HG03060 (cell line): Measurements from ENCODE around the gene SPEN.
"Not testable (repeated sequence)": the region's sequence is repeated elsewhere in the genome, so short reads cannot be mapped to it uniquely, and the experiment has no call there.

Source experiments
- ATAC-seq: cut with Tn5 transposase; IDR thresholded peaks from one replicate; pipeline ENCODE4 v1.9.1; 2021; ENCODE audit warnings: low read depth, moderate number of reproducible peaks; ENCODE audit not compliant: unreplicated experiment

Gene SPEN

DNA sequence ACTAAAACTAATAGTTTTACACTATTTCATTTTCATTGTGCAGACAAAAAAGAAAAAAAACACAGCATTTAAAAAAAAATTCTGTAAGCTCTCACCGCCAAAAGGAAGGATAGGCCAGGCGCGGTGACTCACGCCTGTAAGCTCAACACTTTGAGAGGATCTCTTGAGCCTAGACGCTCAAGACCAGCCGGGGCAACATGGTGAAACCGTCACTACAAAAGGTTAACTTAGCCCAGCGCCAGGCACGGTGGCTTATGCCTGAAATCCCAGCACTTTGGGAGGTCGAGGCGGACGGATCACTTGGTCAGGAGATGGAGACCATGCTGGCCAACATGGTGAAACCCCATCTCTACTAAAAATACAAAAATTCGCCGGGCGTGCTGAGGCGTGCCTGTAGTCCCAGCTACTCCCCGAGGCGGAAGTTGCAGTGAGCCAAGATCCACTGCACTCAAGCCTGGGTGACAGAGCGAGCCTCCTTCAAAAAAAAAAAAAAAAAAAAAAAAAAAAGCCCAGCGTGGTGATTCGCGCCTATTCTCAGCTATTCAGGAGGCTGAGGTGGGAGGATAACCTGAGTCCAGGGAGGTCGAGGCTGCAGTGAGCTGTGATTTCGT, 14.3 kb upstream of the SPEN start:
- no peak for ATAC-seq

DNA sequence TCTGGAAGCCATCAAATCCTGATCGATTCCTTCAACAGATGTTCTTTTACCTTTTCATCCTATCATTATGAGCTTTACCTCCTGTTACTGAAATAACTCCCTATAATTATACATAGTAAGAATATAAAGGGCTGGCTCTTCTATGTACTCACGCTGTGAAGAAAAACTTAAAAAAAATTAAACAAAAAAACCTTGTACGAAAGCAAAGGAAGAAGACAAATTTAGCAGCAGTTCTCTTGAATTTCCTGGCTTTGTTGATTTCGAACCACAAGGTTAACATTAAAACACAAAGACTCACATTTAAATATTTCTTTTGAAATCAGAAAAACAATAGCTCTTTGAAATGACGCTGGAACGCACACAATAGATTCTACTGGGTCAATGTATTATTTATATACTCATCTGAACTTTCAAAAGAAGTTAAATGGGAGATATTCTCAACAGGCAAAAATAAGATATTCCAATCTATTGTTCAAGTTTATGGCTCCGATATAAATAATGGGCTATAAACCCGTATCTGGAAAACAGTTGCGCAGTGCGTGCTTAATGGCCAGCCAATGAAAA, 13.6 kb upstream of the SPEN start:
- no peak for ATAC-seq

DNA sequence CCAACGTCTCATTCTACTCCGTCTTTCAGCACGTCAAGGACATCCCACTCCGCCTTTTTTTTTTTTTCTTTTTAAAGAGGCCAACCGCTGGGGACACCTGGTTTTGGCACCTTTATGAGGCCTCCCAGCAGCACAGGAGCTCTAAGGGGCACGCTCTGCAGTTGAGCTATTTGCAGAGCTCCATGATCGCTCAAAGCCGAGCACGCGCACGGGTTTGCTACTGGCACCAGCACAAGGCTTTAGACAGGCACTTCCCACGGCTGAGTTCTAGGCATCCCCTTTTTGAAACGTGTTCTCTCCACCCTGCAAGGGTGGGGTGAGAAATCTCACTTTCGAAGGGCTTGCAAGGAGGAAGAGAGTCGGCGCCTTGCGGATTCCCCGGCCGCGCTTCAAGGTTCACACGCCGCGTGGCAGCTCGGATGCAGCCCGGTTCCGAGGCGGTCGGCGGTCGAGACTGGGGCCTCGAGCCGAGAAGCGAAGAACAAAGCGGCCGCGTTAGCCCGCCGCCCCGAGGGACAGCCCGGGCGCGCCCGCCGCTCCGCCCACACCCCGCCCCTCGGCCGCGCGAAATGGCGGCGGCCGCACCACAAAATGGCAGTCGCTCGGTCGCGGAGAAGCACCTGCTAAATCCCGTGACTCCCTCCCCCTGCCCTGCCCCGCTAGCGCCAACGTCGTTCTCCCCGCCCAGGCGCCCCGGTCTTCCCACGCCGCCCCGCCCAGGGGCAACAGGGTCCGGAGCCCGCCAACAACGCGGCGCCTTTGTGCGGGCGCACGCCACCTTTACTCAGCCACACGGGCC, 12.9 kb upstream of the SPEN start:
- peak; percentile 28 for ATAC-seq

DNA sequence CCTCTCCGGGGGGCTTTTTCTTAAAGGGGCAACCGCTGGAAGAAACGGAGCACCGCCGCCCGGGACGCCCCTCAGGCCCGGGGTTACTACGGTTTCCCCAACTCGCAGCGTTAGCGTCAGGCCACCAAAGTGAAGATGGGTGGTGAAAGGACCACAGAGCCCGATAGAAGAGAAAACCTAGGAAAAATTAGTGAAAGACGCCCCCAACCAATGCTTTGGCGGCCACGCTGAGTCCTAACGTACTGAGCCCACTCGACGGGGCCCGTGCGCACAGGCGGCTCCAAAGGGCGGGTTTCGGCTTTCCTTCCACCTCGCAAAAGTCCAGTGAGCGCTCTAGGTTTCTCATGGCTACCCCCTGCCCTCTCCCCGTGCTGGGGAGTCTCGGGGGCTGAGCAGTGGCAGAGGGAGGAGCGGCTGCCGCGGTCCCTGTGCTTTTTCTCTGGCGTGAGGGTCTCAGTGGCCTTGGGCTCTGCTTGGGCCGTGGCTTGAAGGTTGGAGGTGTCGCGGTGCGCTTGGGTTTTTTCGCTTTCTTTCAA, 12.2 kb upstream of the SPEN start:
- peak; percentile 1 for ATAC-seq

DNA sequence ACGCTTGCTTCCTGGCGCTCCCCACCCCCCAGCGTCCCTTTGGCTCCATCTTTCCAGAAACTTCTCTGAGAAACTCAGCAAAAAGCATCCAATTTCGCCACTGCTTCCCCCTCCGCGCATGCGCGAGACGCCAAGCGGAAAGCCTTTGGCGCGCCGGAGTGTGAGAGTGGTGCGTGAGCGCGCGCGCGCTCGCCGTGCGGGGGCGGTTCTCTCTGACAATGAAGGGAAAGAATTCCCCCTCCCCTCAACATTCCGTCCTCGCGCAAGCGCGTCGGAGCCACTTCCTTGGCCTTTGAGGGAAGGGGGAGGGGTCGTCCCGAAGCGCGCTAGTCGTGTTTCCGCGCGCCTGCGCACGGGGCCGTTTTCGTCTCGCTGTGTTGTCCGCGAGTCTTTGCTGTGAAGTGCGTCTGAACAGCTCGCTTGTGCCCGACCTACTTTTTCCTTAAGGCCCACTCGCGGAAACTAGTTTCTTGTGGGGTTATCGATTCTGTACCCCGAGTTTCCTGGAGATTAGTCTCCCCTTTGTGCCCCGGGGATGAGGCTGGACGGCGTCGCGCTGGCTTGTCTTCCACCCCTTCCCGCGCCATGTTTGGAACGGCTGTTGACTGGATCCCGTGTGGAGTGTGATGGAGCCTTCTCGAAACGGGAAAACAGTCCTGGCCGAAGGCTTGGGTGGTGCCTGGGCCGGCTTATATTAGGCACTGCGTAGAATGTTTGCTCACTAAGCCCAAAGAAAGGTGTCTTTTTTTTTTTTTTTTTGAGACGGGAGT, 11.6 kb upstream of the SPEN start:
- ATAC-seq: peak; percentile 40

DNA sequence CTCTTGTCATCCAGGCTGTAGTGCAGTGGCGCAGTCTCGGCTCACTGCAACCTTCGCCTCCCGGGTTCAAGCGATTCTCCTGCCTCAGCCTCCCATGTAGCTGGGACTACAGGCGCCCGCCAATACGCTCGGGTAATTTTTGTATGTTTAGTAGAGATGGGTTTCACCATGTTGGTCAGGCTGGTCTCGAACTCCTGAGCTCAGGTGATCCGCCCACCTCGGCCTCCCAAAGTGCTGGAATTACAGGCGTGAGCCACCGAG, 11.1 kb upstream of the SPEN start:
- not testable (repeated sequence) for ATAC-seq

DNA sequence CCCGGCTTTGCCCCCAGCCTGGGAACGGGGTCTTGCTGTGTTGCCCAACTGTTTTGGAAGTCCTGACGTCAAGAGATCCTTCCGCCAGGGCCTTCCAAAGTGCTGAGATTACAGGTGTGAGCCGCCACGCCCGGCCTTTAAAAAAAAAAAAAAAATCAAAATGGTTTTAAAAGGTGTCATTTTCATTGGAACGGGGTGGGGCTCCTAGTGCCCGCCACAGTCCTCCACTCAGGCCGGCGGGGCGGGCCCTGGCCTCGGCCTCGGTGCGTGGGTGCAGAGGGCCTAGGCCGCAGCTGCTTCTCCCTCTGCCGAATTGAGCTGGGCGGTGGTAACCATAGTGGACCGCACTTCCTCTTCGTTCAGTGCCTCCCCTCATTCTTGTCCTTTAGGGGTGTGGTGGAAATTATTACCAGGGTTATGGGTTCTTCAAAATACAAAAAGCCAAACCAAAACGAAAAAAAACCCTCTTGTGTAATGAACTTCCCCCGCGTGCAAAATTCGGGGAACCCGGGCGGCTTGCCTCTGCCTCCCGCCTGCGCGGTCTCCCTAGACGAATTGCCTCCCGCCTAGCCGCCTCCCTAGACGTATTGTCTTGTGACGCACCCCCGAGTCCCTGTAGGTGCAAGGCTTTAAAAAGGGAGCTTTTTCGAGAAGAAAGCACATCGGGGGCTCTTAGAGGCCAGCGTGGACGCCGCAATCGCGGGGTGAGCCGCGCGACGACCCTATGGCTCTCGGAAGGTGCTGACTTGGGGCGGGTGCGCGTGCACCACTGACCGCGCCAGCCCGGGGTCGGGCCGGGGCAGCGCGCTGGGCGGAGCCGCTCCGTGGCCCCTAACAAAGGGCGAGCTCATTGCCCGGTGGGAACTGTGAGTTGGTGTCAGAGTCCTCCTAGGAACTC, 10.5 kb upstream of the SPEN start:
- no peak for ATAC-seq

DNA sequence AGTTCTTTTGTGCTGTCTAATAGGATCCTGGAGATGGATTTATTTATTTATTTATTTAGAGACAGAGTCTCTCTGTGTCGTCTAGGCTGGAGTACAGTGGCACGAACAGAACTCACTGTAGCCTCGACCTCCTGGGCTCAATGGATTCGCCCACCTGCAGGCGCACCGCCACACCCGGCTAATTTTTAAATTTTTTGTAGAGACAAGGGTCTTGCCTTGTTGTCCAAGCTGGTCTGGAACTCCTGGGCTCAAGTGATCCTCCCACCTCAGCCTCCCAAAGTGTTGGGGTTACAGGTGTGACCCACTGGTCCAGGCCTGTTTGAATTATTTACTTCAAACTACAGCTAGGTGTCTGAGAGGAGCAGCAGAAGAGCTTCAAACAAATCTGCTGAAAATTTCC, 9.6 kb upstream of the SPEN start:
- no peak for ATAC-seq

DNA sequence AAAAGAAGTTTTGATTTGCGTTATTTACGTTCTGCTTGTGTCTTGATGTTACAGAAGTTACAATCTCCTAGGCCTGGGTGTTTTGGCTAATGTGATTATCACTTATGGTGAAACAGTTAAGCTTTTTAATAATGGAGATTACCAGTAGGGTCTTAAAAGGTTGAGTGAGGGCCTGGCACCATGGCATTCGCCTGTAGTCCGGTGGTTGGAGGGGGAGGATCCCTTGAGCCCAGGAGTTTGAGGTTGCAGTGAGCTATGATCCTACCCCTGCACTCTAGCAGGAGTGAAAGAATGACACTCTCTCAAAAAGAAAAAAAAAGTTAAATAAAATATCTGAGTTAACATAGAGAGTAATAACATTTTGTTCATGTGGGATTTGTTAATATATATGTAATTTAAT, 8.8 kb upstream of the SPEN start:
- ATAC-seq: no peak

DNA sequence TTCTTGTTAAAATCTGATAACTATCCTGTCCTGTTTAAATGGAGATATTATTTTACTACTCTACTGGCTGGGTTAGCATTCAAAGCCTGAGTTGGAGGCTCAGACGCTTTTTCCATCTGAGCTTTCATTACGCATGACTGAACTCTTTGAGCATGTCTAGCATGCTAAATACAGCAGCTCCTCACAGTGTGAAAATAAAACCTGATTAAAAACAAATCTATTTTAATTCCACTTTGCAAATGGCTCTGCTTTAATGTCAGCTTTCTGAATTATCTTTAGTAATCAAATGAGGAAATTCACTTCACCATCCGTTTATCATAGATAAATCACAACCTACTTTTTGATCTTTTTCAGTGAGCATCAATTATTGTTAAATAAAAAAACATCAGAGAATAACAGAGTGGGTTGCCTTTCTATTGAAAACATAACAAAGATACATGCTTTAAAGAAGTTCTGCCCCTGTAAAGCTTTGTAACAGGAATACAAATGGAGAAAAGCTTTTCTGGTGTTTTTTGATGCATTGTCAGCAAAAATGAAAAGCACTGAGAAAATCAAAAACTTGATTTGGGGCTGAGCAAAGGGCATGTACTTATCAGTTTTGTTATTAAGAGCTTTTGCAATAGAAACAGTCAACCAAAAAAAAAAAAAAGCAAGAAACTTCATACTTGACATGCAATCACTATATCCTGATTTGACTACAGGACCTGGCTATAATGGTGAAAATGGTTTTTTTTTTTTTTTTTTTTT, 3.5 kb upstream of the SPEN start:
- ATAC-seq: no peak

DNA sequence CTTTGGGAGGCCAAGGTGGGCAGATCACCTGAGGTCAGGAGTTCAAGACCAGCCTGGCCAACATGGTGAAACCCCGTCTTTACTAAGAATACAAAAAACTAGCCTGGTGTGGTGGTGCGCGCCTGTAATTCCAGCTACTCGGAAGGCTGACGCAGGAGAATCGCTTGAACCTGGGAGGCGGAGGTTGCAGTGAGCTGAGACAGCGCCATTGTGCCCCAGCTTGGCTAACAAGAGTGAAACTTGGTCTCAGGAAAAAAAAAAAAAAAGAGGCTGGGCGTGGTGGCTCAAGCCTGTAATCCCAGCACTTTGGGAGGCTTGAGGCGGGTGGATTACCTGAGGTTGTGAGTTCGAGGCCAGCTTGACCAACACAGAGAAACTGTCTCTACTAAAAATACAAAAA, 1.5 kb upstream of the SPEN start:
- ATAC-seq: not testable (repeated sequence)

DNA sequence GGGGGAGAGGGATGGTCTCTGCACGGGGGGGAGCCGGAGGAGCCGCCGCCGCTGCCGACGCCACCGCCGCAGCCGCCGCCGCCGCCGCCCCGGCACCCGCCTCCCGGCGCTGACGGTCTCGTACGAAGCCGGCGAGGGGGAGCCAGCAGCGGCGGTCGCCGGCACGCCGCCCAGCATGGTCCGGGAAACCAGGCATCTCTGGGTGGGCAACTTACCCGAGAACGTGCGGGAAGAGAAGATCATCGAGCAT, 311 bp downstream of the SPEN start:
- ATAC-seq: no peak

DNA sequence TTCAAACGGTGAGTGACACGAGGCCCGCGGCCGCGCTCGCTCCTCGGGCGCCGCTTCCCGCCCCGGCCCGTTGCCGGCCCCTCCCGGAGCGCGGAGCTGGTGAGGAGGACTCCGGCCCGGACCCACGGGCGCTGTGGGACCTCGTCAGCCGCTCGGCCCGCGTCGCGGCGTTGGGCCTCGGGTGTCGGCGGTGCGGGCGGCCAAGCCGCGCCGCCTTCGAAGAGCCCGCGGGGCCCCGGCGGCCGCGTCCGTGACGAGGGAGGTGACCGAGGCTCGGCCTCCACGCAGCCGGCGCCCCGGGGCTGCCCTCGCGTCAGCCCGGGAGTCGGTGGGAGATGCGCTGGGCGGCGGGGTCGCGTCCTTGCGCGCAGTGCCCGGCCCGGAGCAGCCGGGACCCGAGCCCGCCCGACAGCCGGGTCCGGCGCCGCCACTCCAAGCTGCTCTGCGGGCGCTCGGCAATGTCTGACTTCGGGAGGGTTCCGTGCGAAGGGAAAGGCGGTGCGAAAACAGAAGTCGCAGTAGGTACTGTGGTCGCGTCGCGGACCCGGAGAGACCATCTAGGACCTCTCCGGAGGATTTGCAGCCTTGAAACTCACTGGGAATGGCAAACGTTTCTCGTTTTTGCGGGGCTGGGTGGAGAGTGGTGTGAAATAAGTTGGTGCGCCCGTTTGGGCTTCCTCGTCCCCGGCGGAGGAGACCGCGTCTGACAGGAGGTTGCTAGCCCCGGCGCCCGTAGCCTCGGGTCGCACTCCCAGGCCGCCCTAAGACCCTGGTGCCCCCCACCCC, 829 bp downstream of the SPEN start:
- no peak for ATAC-seq

DNA sequence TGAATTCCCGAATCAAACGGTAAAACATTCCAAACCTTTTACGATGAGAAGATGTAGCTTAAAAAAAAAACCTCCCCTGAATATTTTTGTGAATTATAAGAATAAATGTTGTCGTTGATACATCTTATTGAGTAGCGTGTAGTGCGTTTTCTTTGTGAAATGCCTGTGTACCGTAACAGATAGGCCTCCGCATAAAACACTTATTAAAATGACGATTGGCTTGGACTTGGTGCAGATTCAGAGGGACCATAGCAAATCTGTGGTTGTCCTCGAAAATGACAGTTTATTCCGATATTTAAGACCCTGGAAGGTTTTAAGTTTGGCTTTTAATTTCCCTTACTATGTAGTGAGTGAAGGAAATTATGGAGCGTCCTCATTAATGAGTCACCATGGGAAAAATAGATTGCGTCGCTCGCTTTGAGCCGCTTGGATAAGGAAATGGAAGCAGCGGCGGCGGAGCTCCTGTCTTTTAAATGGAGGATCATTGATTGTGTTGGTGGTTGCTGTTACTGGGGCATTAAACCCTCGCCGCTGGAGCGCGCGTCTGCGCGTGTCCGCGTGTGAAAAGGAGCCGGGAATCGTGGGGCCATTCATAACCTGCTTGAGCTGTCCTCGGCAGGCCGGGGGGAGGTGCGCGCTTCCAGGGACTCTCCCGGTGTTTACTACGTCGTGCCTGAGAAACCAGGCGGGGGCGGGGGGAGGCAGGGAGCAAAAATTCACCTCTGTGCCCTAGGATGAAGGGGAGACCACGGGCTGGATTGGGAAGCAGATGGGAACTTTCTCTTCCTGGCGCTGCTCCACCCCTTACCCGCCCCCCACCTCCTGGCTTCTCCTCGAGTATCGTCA, 1.6 kb downstream of the SPEN start:
- no peak for ATAC-seq

DNA sequence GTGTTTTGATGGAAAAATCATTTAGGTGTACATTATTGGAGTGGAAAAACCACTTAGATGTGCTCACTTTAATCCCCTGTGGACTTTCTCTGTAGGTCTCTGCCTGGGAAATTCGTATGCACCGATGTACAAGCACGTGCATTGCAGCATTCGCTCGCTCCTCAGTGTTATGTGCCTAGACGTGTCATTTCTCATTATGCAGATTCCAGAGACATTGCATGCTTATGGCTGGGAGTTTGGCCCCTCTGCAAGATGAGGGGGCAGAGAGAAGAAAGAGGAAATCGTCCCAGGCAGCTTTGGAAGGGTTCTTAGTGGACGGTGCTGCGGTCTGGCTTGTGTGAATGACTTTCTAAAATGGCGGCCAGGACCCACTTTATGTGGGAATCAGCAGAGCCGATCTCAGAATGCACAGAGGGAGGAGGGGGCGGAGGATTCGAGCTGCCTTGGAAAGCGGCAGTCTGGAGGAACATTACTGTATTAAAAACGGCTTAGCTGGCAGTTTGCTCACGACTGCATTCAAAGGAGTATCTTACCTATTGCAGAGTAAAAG, 2.3 kb downstream of the SPEN start:
- ATAC-seq: no peak

DNA sequence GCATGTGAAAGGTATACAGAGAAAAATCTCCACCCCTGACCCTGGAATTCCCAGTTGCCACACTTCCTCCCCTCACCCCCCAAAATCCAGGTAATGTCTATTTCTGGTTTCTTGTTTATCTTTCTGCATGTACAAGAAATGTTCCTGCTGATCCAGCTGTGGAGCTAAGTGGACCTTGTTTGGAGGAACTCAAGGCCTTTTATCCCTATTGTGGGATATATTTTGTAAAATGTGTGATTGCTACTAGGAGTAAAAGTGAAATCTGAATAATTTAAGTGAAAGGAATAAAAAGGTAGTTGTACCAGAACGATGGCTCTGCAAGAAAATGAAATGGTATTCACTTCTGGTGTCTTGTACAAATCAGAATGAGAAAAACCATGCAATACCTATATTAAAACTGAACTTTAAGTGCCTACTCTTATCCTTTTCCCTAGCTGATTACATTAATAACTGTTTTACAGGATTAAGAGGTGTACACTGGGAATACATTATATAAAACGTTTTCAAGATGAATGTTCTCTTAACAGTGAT, 3.0 kb downstream of the SPEN start:
- no peak for ATAC-seq

DNA sequence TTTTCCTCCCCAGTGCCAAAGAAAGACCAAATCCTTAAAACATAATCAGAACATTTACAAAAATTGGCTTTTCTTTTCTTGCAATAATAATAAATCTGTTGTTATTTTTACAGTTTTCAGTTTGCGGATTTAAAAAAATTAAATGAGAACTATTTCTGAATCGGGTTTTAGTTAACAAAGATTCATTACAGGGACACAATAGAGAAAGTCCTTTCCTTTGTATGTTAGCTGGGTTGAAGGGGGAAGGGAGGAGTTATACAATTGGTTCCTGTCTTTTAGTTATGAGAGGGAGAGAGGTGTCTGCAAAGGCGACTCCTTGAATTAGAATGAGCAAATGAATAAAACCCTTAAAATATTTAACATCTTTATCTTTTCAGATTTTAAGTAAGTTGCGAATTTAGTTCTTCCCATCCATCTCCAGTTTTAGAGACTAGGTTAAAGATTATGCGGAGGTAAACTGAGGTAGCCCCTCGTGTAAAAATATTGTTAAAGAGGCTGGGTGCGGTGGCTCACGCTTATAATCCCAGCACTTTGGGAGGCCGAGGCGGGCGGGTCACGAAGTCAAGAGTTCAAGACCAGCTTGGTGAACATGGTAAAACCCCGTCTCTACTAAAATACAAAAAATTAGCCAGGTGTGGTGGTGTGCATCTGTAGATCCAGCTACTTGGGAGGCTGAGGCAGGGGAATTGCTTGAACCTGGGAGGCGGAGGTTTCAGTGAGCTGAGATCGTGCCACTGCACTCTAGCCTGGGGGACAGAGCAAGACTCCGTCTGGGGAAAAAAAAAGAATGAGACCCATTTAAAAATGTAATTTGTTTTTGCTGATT, 3.9 kb downstream of the SPEN start:
- ATAC-seq: no peak
